Testis (tissue), 2 donors: ENCODE measurements around the gene GOLT1A.

Source experiments
- CTCF ChIP-seq, 3 experiments: fragments of 450-650 bp in 2 of 3; fragments of 200-600 bp in 1 of 3; sonication (generic) in 1 of 3; IDR thresholded peaks; one replicate each; pipeline ENCODE4 v1.5.1; 2016 to 2019; ENCODE audit warnings: antibody characterized with exemption in 3 of 3, mild to moderate bottlenecking in 2 of 3, moderate library complexity in 1 of 3
- POLR2A ChIP-seq: fragments of 450-650 bp; IDR thresholded peaks from one replicate; pipeline ENCODE4 v1.6.1; 2017; ENCODE audit warnings: antibody characterized with exemption, mild to moderate bottlenecking, moderate library complexity

- TF ChIP-seq POLR2A (no peak), CTCF (IDR thresholded peaks at IDR 0.05) (peak; percentile 36 to 53 (median 49))
These were observed 44.7 kb upstream of the GOLT1A start for GRCh38 chr1:204258213-204259115.
